ENCODE data around the gene MACROD2. TPM values are rescaled to one million over a fixed set of nuclear protein-coding genes. Genes with fewer than 3 reads are reported as not detected.

The MACROD2 gene
- total RNA-seq, 1 experiment from 2014 or later: 1.6 TPM

DNA sequence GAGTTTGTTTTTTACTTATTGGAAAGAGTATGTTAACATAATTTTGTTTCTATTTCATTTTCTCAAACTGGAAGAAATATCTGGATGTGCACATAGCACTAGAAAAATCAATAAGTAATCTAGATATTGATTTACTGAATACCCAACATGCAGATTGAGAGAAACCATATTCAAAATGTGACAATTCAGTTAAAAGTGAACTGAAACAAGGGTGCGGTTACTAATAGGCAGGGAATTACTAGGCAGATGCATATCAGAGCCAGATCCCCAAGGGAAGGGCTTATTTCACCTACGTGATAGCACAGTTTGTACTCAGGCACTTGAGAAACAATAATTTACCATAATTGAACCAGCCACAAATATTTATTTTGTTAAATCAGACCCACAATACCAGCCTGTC lies 835.1 kb downstream of the MACROD2 start:
- no peaks in the 10 kb centered on the region for H4K20me1 ChIP-seq (ENCODE audit: control insufficient read depth, insufficient read depth, insufficient read length)
- Mint-ChIP-seq H3K27ac (no peak overlapping the region), H3K4me1 (peaks cover 4% of the 10 kb centered on the region in 2 experiments; a peak in 3 of 4 replicates), H3K9me3 (no peaks in the 10 kb centered on the region), H3K27me3 (ENCODE audit: low read depth) (no peaks in the 10 kb centered on the region), H3K4me3 (no peak overlapping the region), H3K36me3 (ENCODE audit: insufficient read depth in 1 of 3, low read depth in 3 of 3) (no peaks in the 10 kb centered on the region)
- H4K8ac ChIP-seq (replicated peaks; ENCODE audit: insufficient read length, low read depth, low read length): no peak overlapping the region
- no peak overlapping the region for H4K5ac ChIP-seq (ENCODE audit: insufficient read length, low read depth, low read length)
- H3K79me1 ChIP-seq (ENCODE audit: insufficient read depth, low read depth, low read length, poor library complexity, severe bottlenecking): no peaks in the 10 kb centered on the region
- no peaks in the 10 kb centered on the region for H3K4me1 ChIP-seq (ENCODE audit: insufficient read depth, low read length)
- H2BK5ac ChIP-seq (ENCODE audit: insufficient read length, low read length): no peak overlapping the region
- no peaks in the 10 kb centered on the region for H3K79me2 ChIP-seq (ENCODE audit: insufficient read depth, low read length)
- no peak overlapping the region for H2BK15ac ChIP-seq (ENCODE audit: low read depth, low read length)
- H3K23ac ChIP-seq (ENCODE audit: insufficient read length, low read depth, low read length): no peak overlapping the region
- no peak overlapping the region for H2BK12ac ChIP-seq (ENCODE audit: insufficient read length, low read depth, low read length)
- no CpG with 5 or more reads among the region's 2 CpGs for WGBS (ENCODE audit: extremely low coverage, insufficient read length, low lambda C conversion rate)
- no peak overlapping the region for H3K4me2 ChIP-seq (ENCODE audit: insufficient read depth, insufficient read length, low read length)
- TF ChIP-seq CTCF (conservative IDR thresholded peaks at IDR 0.05): no peak
- H2BK120ac ChIP-seq (ENCODE audit: low read depth, low read length, poor library complexity, severe bottlenecking): no peak overlapping the region
- H3K14ac ChIP-seq (ENCODE audit: insufficient read depth, low read length): no peak overlapping the region
- H2AFZ ChIP-seq (ENCODE audit: low read length): no peak overlapping the region
- H3K56ac ChIP-seq (ENCODE audit: insufficient read length, low read depth, low read length): no peak overlapping the region
- H2BK20ac ChIP-seq (ENCODE audit: low read depth, low read length, poor library complexity, severe bottlenecking): no peak overlapping the region
- no peak overlapping the region for H3K18ac ChIP-seq (ENCODE audit: insufficient read length, low read depth, low read length)
- H3K9ac ChIP-seq (ENCODE audit: extremely low read depth, insufficient read length, low read length): no peak overlapping the region
- H3K4ac ChIP-seq (ENCODE audit: low read depth, low read length): no peak overlapping the region
- no peaks in the 10 kb centered on the region for H3K23me2 ChIP-seq (ENCODE audit: insufficient read length, low read depth, low read length, poor library complexity, severe bottlenecking)
- H3K27ac ChIP-seq (ENCODE audit: insufficient read length, low read depth, low read length): no peak overlapping the region
- H4K91ac ChIP-seq (ENCODE audit: insufficient read length, low read depth, low read length): no peak overlapping the region
- H3K27me3 ChIP-seq (ENCODE audit: insufficient read depth, low read length): no peaks in the 10 kb centered on the region
- no peak for DNase-seq
- no peaks in the 10 kb centered on the region for H3K9me3 ChIP-seq (ENCODE audit: control insufficient read depth, low read depth, low read length)
- no peak overlapping the region for H2AK5ac ChIP-seq (ENCODE audit: insufficient read length, low read length)
- no peak overlapping the region for H3T11ph ChIP-seq (ENCODE audit: low read length)

Measured in H9 (cell line).